ENCODE data around the gene FEM1A. TPM values are rescaled to one million over a fixed set of nuclear protein-coding genes. Genes with fewer than 3 reads are reported as not detected.

Gene FEM1A
- total and polyA plus RNA-seq, 2 of the 13 experiments (the other 11 are each of a cell fraction or from before 2014, with no cell fraction given) = 3.2 to 10.8 TPM

- TF ChIP-seq MLX (CRISPR knock-in tag; IDR thresholded peaks at IDR 0.05) = no peak
- TF ChIP-seq DMAP1 (CRISPR knock-in tag; IDR thresholded peaks at IDR 0.05) = peak; percentile 71; the same call in 1 of the 2 replicates
- TF ChIP-seq ZNF788 (CRISPR knock-in tag; IDR thresholded peaks at IDR 0.05; ENCODE audit: borderline replicate concordance) = peak; percentile 69; the same call in 1 of the 2 replicates
- TF ChIP-seq ZNF614 (CRISPR knock-in tag; IDR thresholded peaks at IDR 0.05; ENCODE audit: borderline replicate concordance) = 0 out of 2 replicates have a peak, but pooled peaks have one; percentile 16
- TF ChIP-seq HOXA5 (CRISPR knock-in tag; IDR thresholded peaks at IDR 0.05) = 0 out of 2 replicates have a peak, but pooled peaks have one; percentile 46
- peak; percentile 21; the same call in 1 of the 2 replicates for TF ChIP-seq RERE (CRISPR knock-in tag; IDR thresholded peaks at IDR 0.05; ENCODE audit: low read depth)
- TF ChIP-seq ZNF44 (CRISPR knock-in tag; IDR thresholded peaks at IDR 0.05) = no peak
- TF ChIP-seq SPEN (CRISPR knock-in tag; IDR thresholded peaks at IDR 0.05; ENCODE audit: low read depth) = 0 out of 2 replicates have a peak, but pooled peaks have one; percentile 15
- peak; percentile 78; the same call in 1 of the 2 replicates for TF ChIP-seq ZNF318 (CRISPR knock-in tag; IDR thresholded peaks at IDR 0.05)
- TF ChIP-seq ZFP36L1 (CRISPR knock-in tag; IDR thresholded peaks at IDR 0.05) = 0 out of 2 replicates have a peak, but pooled peaks have one; percentile 38
- no peak for TF ChIP-seq ZNF33B (CRISPR knock-in tag; IDR thresholded peaks at IDR 0.05)
- peak; percentile 97 for TF ChIP-seq MAX (IDR thresholded peaks at IDR 0.05)
- TF ChIP-seq SOX13 (IDR thresholded peaks at IDR 0.05) = no peak
- peak in 1 of 2 experiments; percentile 15; a peak in 1 of 4 replicates for TF ChIP-seq SOX13 (CRISPR knock-in tag; conservative IDR thresholded peaks at IDR 0.05 in 1 of 2, IDR thresholded peaks at IDR 0.05 in 1 of 2)
These were observed 24.1 kb downstream of the FEM1A start (continued) for GRCh38 chr19:4815426-4816201.
